GM21423 (cell line): ENCODE measurements around the gene KRTAP5-4.
"Not testable (repeated sequence)": the region's sequence is repeated elsewhere in the genome, so short reads cannot be mapped to it uniquely, and the experiment has no call there.

Experiments
- ATAC-seq: cut with Tn5 transposase; IDR thresholded peaks from one replicate; pipeline ENCODE4 v1.9.1; 2021; ENCODE audit warnings: mild to moderate bottlenecking, moderate library complexity; ENCODE audit not compliant: unreplicated experiment

Gene KRTAP5-4

GRCh38 chr11:1653541-1654387, 31.8 kb upstream of the KRTAP5-4 start:
- no peak for ATAC-seq

GRCh38 chr11:1652771-1653540, 31.0 kb upstream of the KRTAP5-4 start:
- ATAC-seq: no peak

GRCh38 chr11:1652442-1652770, 30.5 kb upstream of the KRTAP5-4 start:
- no peak for ATAC-seq

- ATAC-seq: no peak
Observed at GRCh38 chr11:1652026-1652425, 30.1 kb upstream of the KRTAP5-4 start.

GRCh38 chr11:1651411-1651980, 29.6 kb upstream of the KRTAP5-4 start:
- ATAC-seq: no peak

DNA sequence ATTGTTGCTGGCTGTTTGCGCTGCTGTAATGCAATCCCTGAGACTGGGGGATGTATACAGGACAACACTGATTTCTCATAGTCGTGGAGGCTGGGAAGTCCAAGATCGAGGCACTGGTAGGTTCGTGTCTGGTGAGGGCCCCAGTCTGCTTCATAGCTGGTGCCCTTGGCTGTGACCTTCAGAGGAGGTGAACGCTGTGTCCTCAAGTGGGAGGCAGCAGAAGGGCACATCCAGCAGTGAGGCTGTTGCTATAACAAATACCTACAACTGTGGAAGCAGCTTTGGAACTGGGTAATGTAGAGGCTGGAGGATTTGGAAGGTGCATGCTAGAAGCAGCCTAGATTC, 29.0 kb upstream of the KRTAP5-4 start:
- ATAC-seq: no peak

DNA sequence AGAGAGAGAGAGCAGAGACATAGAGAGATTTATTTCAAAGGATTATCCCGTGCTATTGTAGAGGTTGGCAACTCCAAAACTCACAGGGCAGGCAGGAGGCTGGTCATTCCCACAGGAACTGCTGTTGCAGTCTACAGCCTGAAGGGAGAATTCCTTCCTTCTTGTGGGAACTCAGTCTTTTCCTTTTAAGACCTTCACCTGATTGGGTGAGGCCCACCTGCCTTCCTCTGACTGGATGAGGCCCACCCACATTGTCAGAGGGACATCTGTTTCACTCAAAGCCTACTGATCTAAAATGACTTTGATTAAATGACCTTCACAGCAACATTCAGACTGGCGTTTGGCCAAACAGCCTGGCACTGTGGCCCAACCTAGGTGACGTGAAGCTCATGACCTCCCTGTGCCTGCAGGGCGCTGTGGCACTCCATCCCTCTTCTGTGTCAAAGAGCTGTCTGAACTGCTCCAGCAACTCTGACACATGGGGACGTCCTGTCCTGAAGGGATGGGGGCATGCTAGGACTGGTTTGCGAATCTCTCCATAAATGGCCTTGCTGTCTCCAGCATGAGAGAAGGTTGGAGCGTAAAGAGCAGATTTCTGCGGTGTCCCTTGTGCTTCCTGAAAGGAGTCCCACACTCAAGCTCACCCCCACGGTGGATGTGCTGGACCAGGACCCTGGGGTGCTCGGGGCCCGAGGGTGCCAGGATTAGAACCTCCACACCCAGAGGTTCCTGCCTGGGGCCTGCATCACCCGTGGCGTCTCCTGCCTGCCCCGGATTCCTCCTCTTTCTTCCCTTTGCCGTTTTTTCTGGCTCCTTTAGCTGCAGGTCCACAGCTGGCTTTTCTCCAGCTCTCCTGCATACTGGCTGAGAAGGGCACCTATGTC, 28.3 kb upstream of the KRTAP5-4 start:
- ATAC-seq: no peak

- no peak for ATAC-seq
Observed at GRCh38 chr11:1648653-1649420, 26.9 kb upstream of the KRTAP5-4 start.

DNA sequence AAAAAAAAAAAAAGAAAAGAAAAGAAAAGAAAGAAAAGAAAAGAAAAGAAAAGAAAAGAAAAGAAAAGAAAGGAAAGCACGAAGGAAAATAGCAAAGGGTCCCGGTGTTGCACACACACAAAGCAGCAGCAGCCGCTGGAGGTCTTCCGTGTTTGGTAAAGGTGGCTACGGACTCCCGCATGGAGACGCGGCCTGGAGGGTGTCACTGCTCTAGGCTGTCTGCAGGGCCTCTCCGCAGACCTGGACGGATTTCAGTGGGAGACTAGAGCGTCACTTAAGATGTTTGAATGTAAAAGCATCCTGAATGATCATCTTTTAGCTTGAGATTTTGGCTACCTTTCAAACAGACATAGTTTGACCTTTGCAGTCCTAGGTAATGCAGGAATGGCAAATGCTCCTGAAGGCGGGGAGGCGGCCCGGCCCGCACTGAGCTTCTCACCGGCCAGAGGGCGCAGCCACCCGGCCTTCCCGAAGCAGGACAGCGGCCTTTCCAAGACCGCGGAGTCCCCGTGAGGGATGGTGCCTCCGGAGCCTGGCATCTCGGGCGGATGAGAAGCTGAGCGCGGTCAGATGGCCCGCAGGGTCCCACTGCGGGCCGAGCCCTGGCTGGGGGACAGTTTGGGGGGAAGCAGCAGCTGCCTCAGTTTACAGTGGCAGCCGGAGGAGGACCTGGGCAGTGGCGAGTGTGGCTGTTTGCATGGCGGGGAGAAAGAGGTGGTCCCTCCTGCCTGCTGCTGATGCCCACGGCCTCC, 26.1 kb upstream of the KRTAP5-4 start:
- ATAC-seq: no peak

DNA sequence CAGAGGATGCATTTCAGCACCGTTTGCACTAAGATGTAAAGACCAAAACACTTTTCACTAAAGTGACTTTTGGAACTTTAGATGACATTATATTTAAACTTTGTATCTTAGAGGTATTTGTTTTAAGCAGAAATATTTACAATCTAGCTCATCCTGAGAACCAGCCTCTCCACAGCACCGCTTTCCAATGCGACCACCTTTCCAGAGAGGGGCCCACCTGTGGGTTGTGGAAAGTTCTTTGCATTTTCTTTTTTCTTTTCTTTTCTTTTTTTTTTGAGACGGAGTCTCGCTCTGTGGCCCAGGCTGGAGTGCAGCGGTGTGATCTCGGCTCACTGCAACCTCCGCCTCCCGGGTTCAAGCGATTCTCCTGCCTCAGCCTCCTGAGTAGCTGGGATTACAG, 24.6 kb upstream of the KRTAP5-4 start:
- ATAC-seq: not testable (repeated sequence)

- ATAC-seq: no peak
Observed at GRCh38 chr11:1645357-1645821, 23.5 kb upstream of the KRTAP5-4 start.

- ATAC-seq: no peak
Observed at GRCh38 chr11:1644601-1645356, 22.8 kb upstream of the KRTAP5-4 start.

DNA sequence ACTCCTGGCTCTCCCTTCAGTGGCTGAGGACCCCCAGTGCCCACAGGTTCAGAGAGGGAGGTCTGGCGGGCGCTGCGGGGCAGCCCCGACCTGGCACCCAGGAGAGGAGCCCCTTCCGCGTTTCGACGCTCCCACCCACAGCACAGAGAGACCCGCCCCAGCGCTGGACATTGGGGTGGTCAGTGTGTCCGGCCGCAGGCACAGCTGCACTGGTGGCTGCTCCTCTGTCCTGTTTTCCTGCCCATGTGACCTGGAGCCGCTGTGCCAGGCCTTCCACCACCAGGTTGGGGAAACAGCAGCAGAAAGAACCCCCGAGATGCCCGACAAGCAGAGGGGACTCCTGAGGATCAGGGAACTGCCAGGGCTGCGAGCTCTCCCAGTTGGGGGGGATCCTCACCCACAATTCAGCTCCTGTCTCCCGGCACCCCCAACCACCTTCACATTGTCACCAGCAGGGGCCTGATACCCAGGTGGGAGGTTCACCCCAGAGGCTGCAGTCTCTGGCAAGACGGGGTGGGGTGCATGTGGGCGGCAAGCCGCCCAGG, 21.3 kb upstream of the KRTAP5-4 start:
- ATAC-seq: no peak

GRCh38 chr11:1642288-1643145, 20.6 kb upstream of the KRTAP5-4 start:
- ATAC-seq: no peak

DNA sequence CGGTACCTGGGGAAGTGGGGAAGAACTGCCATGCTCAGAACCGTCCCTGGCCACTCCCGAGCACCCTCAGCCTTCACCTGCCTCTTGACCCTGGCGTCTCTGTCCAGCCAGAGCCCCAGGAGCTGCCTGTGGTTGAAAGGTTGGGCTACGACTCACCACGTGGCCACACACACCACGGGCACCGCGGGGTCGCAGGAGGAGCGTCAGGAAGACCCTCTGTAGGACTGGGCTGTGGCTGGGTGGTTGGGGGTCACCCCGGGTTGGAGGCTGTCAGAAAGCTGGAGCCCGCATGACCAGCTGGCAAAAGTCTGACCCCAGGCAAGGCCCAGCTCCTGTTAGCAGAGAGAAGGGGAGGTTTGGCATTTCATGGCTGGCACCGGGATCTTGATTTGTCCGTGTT, 19.2 kb upstream of the KRTAP5-4 start:
- ATAC-seq: no peak

GRCh38 chr11:1640076-1640946, 18.4 kb upstream of the KRTAP5-4 start:
- ATAC-seq: no peak

GRCh38 chr11:1639666-1640065, 17.7 kb upstream of the KRTAP5-4 start:
- ATAC-seq: no peak
